Thoracic aorta (tissue), 2 donors: ENCODE measurements around the gene SRCIN1. TPM values are rescaled to one million over a fixed set of nuclear protein-coding genes. Genes with fewer than 3 reads are reported as not detected.

Experiments used
- ATAC-seq: fragments of 150-250 bp; one replicate; pipeline ENCODE4 v1.8.0; 2017; ENCODE audit warnings: low read depth; ENCODE audit not compliant: insufficient number of reproducible peaks, low FRiP score
- DNase-seq: peaks from one replicate; pipeline ENCODE4 v3.0.0-alpha.2; 2020; ENCODE audit warnings: low spot score
- H3K27ac ChIP-seq, 2 donors: fragments of 200-600 bp; sonication (generic); 1 replicate in 1 of 2; 2 replicates in 1 of 2; pipeline ENCODE4 v1.5.1; 2016; ENCODE audit warnings: mild to moderate bottlenecking in 2 of 2, moderate library complexity in 2 of 2
- H3K27me3 ChIP-seq: fragments of 200-600 bp; sonication (generic); replicated peaks from 2 replicates; pipeline ENCODE4 v1.6.0; 2016; ENCODE audit warnings: mild to moderate bottlenecking; ENCODE audit not compliant: insufficient read depth
- H3K36me3 ChIP-seq: fragments of 200-600 bp; sonication (generic); one replicate; pipeline ENCODE4 v1.5.1; 2016
- H3K4me1 ChIP-seq, 2 donors: fragments of 200-600 bp; sonication (generic); 1 replicate in 1 of 2; 2 replicates in 1 of 2; pipeline versions ENCODE4 v1.5.1 to v1.6.0; 2016; ENCODE audit warnings: low read depth in 2 of 2, mild to moderate bottlenecking in 1 of 2; ENCODE audit not compliant: control insufficient read depth in 1 of 2
- H3K4me3 ChIP-seq: fragments of 200-600 bp; sonication (generic); 2 replicates; pipeline ENCODE4 v1.5.1; 2016; ENCODE audit warnings: mild to moderate bottlenecking
- H3K9me3 ChIP-seq: fragments of 200-600 bp; sonication (generic); 2 replicates; pipeline ENCODE4 v1.5.1; 2016
- total RNA-seq, 2 donors: library from RNA; depleted of rRNA; stranded (reverse); fragments of >200 nt; gene quantifications; one replicate each; pipeline versions ENCODE4 v1.1.0 to v1.2.3, GENCODE V29; 2016
- TF ChIP-seq, protein P1 (sequence below): fragments of 200-600 bp; sonication (generic); IDR thresholded peaks from one replicate; pipeline ENCODE4 v1.5.1; 2019; ENCODE audit warnings: antibody characterized with exemption

Gene SRCIN1
- total RNA-seq, 2 donors from 2014 or later = not detected

DNA sequence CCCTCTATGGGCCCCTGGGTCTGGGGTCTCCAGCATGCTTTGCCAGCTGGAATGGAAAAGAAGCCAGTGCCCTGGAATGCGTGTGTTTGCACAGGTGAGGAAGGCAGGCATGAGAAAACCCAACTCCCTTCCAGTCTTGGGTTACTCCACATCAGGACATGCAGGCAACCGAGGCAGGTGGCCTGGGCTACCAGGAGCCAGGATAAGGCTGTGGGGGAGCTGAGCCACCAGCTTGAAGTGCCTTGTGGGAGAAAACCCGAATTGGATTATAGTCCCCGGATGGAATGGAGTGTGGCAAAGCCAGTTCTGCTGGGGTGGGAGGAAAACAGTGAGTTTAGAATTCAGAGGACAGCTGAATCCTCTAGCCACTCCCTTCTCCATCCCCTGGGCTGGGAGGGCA is 7.2 kb downstream of the SRCIN1 start:
- TF ChIP-seq, protein P1, sequence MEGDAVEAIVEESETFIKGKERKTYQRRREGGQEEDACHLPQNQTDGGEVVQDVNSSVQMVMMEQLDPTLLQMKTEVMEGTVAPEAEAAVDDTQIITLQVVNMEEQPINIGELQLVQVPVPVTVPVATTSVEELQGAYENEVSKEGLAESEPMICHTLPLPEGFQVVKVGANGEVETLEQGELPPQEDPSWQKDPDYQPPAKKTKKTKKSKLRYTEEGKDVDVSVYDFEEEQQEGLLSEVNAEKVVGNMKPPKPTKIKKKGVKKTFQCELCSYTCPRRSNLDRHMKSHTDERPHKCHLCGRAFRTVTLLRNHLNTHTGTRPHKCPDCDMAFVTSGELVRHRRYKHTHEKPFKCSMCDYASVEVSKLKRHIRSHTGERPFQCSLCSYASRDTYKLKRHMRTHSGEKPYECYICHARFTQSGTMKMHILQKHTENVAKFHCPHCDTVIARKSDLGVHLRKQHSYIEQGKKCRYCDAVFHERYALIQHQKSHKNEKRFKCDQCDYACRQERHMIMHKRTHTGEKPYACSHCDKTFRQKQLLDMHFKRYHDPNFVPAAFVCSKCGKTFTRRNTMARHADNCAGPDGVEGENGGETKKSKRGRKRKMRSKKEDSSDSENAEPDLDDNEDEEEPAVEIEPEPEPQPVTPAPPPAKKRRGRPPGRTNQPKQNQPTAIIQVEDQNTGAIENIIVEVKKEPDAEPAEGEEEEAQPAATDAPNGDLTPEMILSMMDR = no peak
- Histone ChIP-seq H3K27ac (no peak overlapping the region), H3K36me3 (no peaks in the 10 kb centered on the region), H3K27me3 (no peaks in the 10 kb centered on the region), H3K4me3 (no peak overlapping the region), H3K4me1 (no peaks in the 10 kb centered on the region), H3K9me3 (no peaks in the 10 kb centered on the region)
- ATAC-seq (no peak), DNase-seq (no peak)

DNA sequence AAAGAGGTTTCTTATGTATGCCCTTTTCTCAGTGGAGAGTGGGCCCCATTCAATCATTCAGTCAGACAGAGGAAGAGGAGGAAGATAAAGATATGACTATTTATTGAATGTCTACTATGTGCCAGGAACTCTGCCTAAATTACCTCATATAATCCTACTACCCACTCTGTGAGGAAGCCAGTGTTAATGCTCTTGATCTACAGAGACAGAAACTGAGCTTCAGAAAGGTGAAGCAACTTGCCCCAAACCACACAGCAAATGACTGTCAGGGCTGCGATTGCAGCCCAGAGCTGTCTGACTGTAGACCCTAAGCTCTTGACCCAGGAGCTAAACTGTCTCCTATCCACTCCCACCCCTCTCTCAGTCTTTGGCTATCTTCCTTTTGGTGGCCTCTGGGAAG is 8.4 kb downstream of the SRCIN1 start:
- Histone ChIP-seq H3K27ac (no peak overlapping the region), H3K27me3 (no peaks in the 10 kb centered on the region), H3K36me3 (no peaks in the 10 kb centered on the region), H3K4me1 (no peaks in the 10 kb centered on the region), H3K9me3 (no peaks in the 10 kb centered on the region), H3K4me3 (no peak overlapping the region)
- TF ChIP-seq, protein P1 = no peak
- no peak for DNase-seq
- no peak for ATAC-seq

DNA sequence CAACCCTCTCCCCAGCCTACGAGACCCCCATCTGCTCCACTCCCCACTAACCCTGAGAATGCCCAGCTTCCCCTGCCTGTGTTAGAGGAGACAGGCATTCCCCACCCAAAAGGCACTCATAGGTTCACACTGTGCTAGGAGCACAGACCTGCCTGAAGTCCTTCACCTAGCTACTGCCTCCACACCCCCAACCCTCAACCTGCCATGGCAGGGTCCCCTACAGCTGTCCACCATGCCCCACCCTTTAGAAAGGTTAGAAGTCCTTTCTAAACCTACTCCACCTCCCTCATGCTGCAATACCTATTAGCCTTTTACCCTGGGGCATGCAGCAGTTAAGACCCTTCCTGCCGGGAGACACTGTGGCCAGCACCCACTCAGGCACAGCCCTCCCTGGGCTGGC is 9.1 kb downstream of the SRCIN1 start:
- no peaks in the 10 kb centered on the region for H3K36me3 ChIP-seq
- H3K4me1 ChIP-seq = no peaks in the 10 kb centered on the region
- H3K4me3 ChIP-seq = no peak overlapping the region
- no peak for DNase-seq
- TF ChIP-seq, protein P1 = no peak
- ATAC-seq = no peak
- no peak overlapping the region for H3K27ac ChIP-seq
- no peaks in the 10 kb centered on the region for H3K27me3 ChIP-seq
- H3K9me3 ChIP-seq = no peaks in the 10 kb centered on the region

DNA sequence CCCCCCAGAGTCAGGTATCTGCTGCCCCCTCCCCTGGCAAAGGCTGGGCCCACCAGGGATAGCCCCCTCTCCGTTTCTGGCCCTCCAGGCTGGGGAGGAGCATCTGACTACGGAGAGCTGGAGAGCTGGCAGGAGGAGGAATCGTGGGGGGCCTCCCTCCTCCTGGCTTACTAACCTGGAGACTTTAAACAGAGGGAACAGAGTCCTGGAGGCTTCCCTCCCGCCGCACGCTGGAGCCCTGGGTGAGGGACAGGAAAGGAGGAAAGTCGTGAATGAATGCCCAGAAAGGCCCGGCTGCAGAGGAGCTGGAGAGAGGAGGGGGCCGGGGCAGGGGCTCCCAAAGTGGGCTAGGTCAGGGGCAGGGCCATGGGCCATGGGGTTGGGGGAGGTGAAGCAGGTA is 9.9 kb downstream of the SRCIN1 start:
- no peaks in the 10 kb centered on the region for H3K36me3 ChIP-seq
- H3K4me1 ChIP-seq = no peaks in the 10 kb centered on the region
- no peaks in the 10 kb centered on the region for H3K9me3 ChIP-seq
- TF ChIP-seq, protein P1 = no peak
- H3K27ac ChIP-seq = no peak overlapping the region
- ATAC-seq (no peak), DNase-seq (no peak)
- H3K4me3 ChIP-seq = no peak overlapping the region
- no peaks in the 10 kb centered on the region for H3K27me3 ChIP-seq

DNA sequence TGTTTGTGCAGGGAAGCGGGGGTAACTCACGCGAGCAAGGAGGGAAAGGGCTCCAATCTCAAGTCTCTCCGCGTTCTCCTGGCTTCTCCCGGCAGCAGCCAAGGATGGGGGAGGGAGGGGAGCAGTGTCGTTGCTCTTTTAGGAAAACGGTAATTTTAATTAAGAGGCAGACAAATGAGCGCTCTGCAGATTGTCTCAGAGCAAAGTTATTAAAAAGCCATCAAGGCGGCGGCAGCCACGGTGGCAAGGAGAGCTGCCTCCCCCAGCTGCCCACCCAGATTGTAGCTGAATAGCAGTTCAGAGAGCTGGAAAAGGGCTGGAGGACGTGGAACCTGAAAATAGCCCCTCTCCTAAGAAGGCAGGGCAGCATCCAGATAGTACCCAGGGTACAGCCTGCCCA is 11.6 kb downstream of the SRCIN1 start:
- ATAC-seq = no peak
- Histone ChIP-seq H3K4me1 (no peaks in the 10 kb centered on the region), H3K36me3 (no peaks in the 10 kb centered on the region), H3K27me3 (no peaks in the 10 kb centered on the region), H3K27ac (no peak overlapping the region), H3K9me3 (no peaks in the 10 kb centered on the region), H3K4me3 (no peak overlapping the region)
- TF ChIP-seq, protein P1 = no peak
- no peak for DNase-seq
